Measurements from ENCODE around the gene AJUBA. TPM values are rescaled to one million over a fixed set of nuclear protein-coding genes. Genes with fewer than 3 reads are reported as not detected.

The AJUBA gene
- total and polyA plus RNA-seq, 2 of the 8 experiments (the other 6 are each of a cell fraction or from before 2014, with no cell fraction given), result 33.1 to 46.0 TPM

GRCh38 chr14:22922294-22922693 lies 60.1 kb downstream of the AJUBA start (continued):
- TF ChIP-seq CHD7 (IDR thresholded peaks at IDR 0.05; ENCODE audit: insufficient replicate concordance, low read length) (no peak), NRF1 (IDR thresholded peaks at IDR 0.05; ENCODE audit: low read depth, low read length) (no peak), KDM4A (IDR thresholded peaks at IDR 0.05; ENCODE audit: low read depth, low read length, severe bottlenecking) (no peak), KDM1A (IDR thresholded peaks at IDR 0.05; ENCODE audit: borderline replicate concordance, low read length) (no peak), PHF8 (conservative IDR thresholded peaks at IDR 0.05; ENCODE audit: low read depth, low read length) (no peak), CTBP2 (IDR thresholded peaks at IDR 0.05; ENCODE audit: borderline replicate concordance, insufficient read depth, insufficient read length, low read length) (no peak), TAF7 (optimal IDR thresholded peaks at IDR 0.05; ENCODE audit: borderline replicate concordance, low read depth, low read length) (no peak)
